ENCODE data around the gene GOLGA8B.

DNA sequence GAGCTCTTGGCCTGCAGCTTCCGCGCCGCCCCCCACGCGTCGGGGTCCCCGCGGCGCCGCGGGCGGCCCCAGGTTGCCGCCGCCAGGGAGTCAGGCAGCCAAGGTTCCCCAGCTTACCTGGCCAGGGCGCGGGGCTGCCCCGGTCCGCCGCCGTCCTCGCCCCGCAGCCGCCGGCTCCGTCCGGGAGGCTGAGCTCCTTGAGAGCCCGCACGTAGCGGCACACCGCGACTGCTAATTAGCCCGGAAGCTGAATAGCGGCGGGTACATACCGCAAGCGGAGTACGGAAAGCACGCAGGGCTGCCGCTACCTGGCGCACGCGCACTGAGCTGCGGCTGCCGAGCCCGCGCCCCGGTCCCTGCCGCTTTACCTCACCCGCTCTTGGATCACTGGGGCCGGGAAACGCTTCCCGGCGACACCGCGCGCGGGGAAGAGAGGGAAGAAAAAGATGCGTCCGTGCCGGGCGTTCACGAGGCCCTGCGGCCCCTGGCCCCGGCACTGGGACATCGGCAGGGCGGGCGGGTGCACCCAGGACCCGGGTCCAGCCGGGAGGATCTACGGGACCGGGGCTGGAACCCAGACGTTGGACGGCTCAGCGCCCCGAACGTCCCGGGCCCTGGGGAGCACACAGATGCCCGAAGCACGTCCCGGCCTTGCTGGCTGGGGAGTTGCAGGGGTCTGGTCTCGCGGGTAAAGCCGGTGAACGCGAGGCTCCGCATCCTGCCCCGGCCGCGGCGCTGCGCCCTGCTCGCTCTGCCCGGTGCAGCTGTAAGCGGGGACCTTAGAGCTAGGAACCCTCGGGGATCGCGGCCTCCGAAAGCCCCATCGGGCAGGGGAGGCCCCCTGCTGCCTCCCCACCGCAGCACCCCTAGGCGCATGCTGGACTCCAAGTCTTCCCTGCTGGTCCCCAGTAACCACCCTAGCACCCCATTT, at the start of gene GOLGA8B:
- no peak for TF ChIP-seq EZH2phosphoT487 (IDR thresholded peaks at IDR 0.05; ENCODE audit: borderline replicate concordance, low read length)
- TF ChIP-seq, protein P1, sequence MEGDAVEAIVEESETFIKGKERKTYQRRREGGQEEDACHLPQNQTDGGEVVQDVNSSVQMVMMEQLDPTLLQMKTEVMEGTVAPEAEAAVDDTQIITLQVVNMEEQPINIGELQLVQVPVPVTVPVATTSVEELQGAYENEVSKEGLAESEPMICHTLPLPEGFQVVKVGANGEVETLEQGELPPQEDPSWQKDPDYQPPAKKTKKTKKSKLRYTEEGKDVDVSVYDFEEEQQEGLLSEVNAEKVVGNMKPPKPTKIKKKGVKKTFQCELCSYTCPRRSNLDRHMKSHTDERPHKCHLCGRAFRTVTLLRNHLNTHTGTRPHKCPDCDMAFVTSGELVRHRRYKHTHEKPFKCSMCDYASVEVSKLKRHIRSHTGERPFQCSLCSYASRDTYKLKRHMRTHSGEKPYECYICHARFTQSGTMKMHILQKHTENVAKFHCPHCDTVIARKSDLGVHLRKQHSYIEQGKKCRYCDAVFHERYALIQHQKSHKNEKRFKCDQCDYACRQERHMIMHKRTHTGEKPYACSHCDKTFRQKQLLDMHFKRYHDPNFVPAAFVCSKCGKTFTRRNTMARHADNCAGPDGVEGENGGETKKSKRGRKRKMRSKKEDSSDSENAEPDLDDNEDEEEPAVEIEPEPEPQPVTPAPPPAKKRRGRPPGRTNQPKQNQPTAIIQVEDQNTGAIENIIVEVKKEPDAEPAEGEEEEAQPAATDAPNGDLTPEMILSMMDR (conservative IDR thresholded peaks at IDR 0.05; ENCODE audit: low read depth, low read length), result no peak
